Measurements from ENCODE around the gene MST1. TPM values are rescaled to one million over a fixed set of nuclear protein-coding genes. Genes with fewer than 3 reads are reported as not detected.

The MST1 gene
- total RNA-seq, 1 experiment from 2014 or later: 19.8 TPM

DNA sequence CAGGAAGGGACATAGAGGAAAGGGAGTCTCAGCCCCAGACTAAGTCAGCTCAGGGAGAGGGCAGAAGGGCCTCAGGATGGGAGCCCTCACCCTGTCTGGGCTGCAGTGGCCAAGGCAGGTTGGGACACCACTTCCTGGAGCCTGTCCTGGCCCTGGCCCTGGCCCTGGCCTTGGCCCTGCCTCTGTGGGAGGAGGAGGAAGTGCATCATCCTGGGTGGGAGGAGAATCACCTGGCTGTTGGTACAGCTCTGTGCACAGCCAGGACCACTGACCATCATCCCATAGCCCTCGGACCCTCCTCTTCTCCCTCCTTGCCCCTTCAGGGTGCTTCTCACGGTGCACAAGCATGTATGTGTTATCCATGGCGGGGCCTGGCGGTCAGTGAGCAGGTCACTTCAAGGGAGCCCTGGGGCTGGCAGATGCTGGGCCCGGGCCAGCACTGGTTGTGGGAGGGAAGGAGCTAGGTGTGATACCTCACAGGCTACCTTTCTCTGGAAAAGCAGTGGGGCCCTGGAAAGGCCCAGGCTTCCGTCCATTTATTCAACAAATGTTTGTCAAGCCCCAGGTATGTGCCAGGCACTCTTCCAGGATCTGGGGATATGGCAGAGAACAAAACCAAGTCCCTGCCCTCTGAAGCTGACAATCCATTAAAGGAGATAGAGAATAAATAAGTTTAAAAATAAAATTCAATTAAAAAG, 23.3 kb downstream of the MST1 start:
- Histone ChIP-seq H3K4me3 (ENCODE audit: low read length) (no peak overlapping the region), H2AFZ (ENCODE audit: low read length) (no peak overlapping the region), H3K9ac (ENCODE audit: low read length) (no peak overlapping the region), H3K4me2 (ENCODE audit: low read depth, low read length, poor library complexity, severe bottlenecking) (no peak overlapping the region), H3K4me1 (ENCODE audit: low read length) (no peaks in the 10 kb centered on the region), H3K27ac (ENCODE audit: low read length) (no peak overlapping the region), H3K27me3 (ENCODE audit: low read length) (no peaks in the 10 kb centered on the region), H3K9me2 (replicated peaks; ENCODE audit: insufficient read depth, low read length) (no peaks in the 10 kb centered on the region), H3K79me2 (ENCODE audit: low read length) (no peaks in the 10 kb centered on the region), H3K36me3 (ENCODE audit: insufficient read depth, low read length) (no peaks in the 10 kb centered on the region), H4K20me1 (ENCODE audit: insufficient read depth, low read depth, low read length) (no peaks in the 10 kb centered on the region; the same call in 1 of the 2 replicates), H3K9me3 (ENCODE audit: low read length) (no peaks in the 10 kb centered on the region)
- no peak for DNase-seq

DNA sequence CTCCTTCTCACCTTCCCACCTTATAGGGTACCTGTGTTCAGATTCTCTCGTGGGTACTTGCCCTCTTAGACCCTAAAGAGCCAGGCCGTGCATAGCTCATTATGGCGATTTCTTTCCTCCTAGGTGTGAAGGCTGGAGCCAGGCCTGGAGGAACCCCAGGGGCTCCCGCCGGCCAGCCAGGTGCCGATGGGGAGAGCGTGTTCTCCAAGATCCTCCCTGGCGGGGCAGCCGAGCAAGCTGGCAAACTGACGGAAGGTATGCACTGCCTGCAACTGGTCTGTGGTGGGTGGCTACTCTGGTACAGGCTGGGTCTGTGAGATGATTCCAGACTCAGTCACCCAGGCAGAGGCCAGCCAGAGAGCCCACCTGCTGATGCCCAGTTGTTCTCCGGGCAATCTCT, 25.0 kb downstream of the MST1 start:
- Histone ChIP-seq H3K79me2 (ENCODE audit: low read length) (no peaks in the 10 kb centered on the region), H2AFZ (ENCODE audit: low read length) (no peak overlapping the region), H3K9me3 (ENCODE audit: low read length) (no peaks in the 10 kb centered on the region), H3K4me3 (ENCODE audit: low read length) (no peak overlapping the region), H3K9ac (ENCODE audit: low read length) (no peak overlapping the region), H3K4me2 (ENCODE audit: low read depth, low read length, poor library complexity, severe bottlenecking) (no peak overlapping the region), H3K27ac (ENCODE audit: low read length) (no peak overlapping the region), H3K27me3 (ENCODE audit: low read length) (no peaks in the 10 kb centered on the region), H3K9me2 (replicated peaks; ENCODE audit: insufficient read depth, low read length) (no peaks in the 10 kb centered on the region), H3K4me1 (ENCODE audit: low read length) (no peaks in the 10 kb centered on the region), H4K20me1 (ENCODE audit: insufficient read depth, low read depth, low read length) (no peaks in the 10 kb centered on the region), H3K36me3 (ENCODE audit: insufficient read depth, low read length) (no peaks in the 10 kb centered on the region)
- DNase-seq: no peak

DNA sequence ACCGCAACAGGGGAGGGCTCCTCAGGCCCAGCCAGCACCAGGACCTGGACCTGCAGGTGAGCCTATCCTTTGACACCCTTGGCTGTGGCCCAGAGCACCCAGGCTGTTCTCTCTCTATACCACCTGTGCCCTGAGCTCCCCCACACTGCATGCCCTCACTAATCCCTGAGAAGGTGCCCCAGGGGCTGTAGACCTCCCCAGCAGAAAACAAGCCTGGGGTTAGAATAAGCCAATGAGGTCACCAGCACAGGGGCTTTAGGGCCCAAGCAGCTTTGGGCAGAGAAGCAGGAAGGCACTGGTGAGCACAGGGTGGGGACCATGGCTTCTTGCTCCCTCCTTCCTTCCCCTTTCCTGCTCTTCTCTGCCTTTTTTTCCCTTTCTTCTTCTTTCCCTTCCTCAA, 25.4 kb downstream of the MST1 start:
- H3K36me3 ChIP-seq (ENCODE audit: insufficient read depth, low read length): no peaks in the 10 kb centered on the region
- no peaks in the 10 kb centered on the region for H3K27me3 ChIP-seq (ENCODE audit: low read length)
- H3K9ac ChIP-seq (ENCODE audit: low read length): no peak overlapping the region
- no peaks in the 10 kb centered on the region for H3K4me1 ChIP-seq (ENCODE audit: low read length)
- H3K27ac ChIP-seq (ENCODE audit: low read length): no peak overlapping the region
- no peaks in the 10 kb centered on the region for H3K9me3 ChIP-seq (ENCODE audit: low read length)
- no peak overlapping the region for H3K4me3 ChIP-seq (ENCODE audit: low read length)
- DNase-seq: no peak
- H4K20me1 ChIP-seq (ENCODE audit: insufficient read depth, low read depth, low read length): no peaks in the 10 kb centered on the region
- H3K79me2 ChIP-seq (ENCODE audit: low read length): no peaks in the 10 kb centered on the region
- no peak overlapping the region for H3K4me2 ChIP-seq (ENCODE audit: low read depth, low read length, poor library complexity, severe bottlenecking)
- H3K9me2 ChIP-seq (replicated peaks; ENCODE audit: insufficient read depth, low read length): no peaks in the 10 kb centered on the region
- no peak overlapping the region for H2AFZ ChIP-seq (ENCODE audit: low read length)

DNA sequence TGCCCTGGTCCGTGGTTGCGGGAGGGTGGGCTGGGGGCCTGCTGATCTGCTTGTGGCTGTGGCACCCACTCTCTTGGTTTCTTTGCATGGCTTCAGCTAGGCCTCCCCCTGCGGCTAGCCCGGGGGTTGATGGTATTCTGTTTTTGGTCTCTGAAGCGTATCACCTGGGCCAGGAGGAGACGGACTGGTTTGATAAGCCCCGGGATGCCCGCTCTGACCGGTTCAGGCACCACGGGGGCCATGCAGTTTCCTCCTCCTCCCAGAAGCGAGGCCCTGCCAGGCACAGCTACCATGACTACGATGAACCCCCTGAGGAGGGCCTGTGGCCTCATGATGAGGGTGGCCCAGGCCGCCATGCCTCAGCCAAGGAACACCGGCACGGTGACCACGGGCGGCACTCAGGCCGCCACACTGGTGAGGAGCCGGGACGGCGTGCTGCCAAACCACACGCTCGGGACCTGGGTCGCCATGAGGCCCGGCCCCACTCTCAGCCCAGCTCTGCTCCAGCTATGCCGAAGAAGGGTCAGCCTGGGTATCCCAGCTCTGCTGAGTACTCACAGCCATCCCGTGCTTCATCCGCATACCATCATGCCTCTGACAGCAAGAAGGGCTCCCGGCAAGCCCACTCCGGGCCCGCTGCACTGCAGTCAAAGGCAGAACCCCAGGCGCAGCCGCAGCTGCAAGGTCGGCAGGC, 26.4 kb downstream of the MST1 start:
- H3K36me3 ChIP-seq (ENCODE audit: insufficient read depth, low read length): no peaks in the 10 kb centered on the region
- no peak overlapping the region for H3K4me3 ChIP-seq (ENCODE audit: low read length)
- H3K79me2 ChIP-seq (ENCODE audit: low read length): no peaks in the 10 kb centered on the region
- no peak overlapping the region for H3K27ac ChIP-seq (ENCODE audit: low read length)
- H3K9ac ChIP-seq (ENCODE audit: low read length): no peak overlapping the region
- no peaks in the 10 kb centered on the region for H3K9me2 ChIP-seq (replicated peaks; ENCODE audit: insufficient read depth, low read length)
- H3K9me3 ChIP-seq (ENCODE audit: low read length): no peaks in the 10 kb centered on the region
- H3K27me3 ChIP-seq (ENCODE audit: low read length): no peaks in the 10 kb centered on the region
- H4K20me1 ChIP-seq (ENCODE audit: insufficient read depth, low read depth, low read length): no peaks in the 10 kb centered on the region
- DNase-seq: no peak
- no peak overlapping the region for H2AFZ ChIP-seq (ENCODE audit: low read length)
- H3K4me2 ChIP-seq (ENCODE audit: low read depth, low read length, poor library complexity, severe bottlenecking): no peak overlapping the region
- H3K4me1 ChIP-seq (ENCODE audit: low read length): no peaks in the 10 kb centered on the region

DNA sequence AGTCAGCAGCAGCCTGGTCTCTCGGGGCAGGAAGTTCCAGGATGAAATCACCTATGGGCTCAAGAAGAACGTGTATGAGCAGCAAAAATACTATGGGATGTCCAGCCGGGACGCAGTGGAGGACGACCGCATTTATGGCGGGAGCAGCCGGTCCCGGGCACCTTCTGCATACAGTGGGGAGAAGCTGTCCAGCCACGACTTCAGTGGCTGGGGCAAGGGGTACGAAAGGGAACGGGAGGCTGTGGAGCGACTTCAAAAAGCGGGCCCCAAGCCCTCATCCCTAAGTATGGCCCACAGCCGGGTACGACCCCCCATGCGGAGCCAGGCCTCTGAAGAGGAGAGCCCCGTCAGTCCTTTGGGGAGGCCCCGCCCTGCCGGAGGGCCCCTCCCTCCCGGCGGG, 27.3 kb downstream of the MST1 start:
- H3K9me2 ChIP-seq (replicated peaks; ENCODE audit: insufficient read depth, low read length): no peaks in the 10 kb centered on the region
- DNase-seq: no peak
- no peak overlapping the region for H3K9ac ChIP-seq (ENCODE audit: low read length)
- no peak overlapping the region for H3K4me3 ChIP-seq (ENCODE audit: low read length)
- H3K9me3 ChIP-seq (ENCODE audit: low read length): no peaks in the 10 kb centered on the region
- no peaks in the 10 kb centered on the region for H3K27me3 ChIP-seq (ENCODE audit: low read length)
- no peaks in the 10 kb centered on the region for H3K79me2 ChIP-seq (ENCODE audit: low read length)
- no peaks in the 10 kb centered on the region for H4K20me1 ChIP-seq (ENCODE audit: insufficient read depth, low read depth, low read length)
- no peak overlapping the region for H3K27ac ChIP-seq (ENCODE audit: low read length)
- H3K4me2 ChIP-seq (ENCODE audit: low read depth, low read length, poor library complexity, severe bottlenecking): no peak overlapping the region
- H2AFZ ChIP-seq (ENCODE audit: low read length): no peak overlapping the region
- no peaks in the 10 kb centered on the region for H3K4me1 ChIP-seq (ENCODE audit: low read length)
- H3K36me3 ChIP-seq (ENCODE audit: insufficient read depth, low read length): no peaks in the 10 kb centered on the region

DNA sequence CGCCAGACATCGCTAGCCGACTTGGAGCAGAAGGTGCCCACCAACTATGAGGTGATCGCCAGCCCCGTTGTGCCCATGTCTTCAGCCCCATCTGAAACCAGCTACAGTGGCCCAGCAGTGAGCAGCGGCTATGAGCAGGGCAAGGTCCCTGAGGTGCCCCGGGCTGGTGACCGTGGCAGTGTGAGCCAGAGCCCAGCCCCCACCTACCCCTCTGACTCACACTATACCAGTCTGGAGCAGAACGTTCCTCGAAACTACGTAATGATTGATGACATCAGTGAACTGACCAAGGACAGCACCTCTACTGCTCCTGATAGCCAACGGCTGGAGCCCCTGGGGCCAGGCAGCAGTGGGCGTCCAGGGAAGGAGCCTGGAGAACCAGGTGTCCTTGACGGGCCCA, 28.0 kb downstream of the MST1 start:
- Histone ChIP-seq H3K36me3 (ENCODE audit: insufficient read depth, low read length) (no peaks in the 10 kb centered on the region), H4K20me1 (ENCODE audit: insufficient read depth, low read depth, low read length) (no peaks in the 10 kb centered on the region), H3K9ac (ENCODE audit: low read length) (no peak overlapping the region), H3K9me2 (replicated peaks; ENCODE audit: insufficient read depth, low read length) (no peaks in the 10 kb centered on the region), H3K27me3 (ENCODE audit: low read length) (no peaks in the 10 kb centered on the region), H3K79me2 (ENCODE audit: low read length) (no peaks in the 10 kb centered on the region), H3K4me1 (ENCODE audit: low read length) (no peaks in the 10 kb centered on the region), H3K27ac (ENCODE audit: low read length) (no peak overlapping the region), H3K4me3 (ENCODE audit: low read length) (no peak overlapping the region), H3K9me3 (ENCODE audit: low read length) (no peaks in the 10 kb centered on the region), H2AFZ (ENCODE audit: low read length) (no peak overlapping the region), H3K4me2 (ENCODE audit: low read depth, low read length, poor library complexity, severe bottlenecking) (no peak overlapping the region)
- DNase-seq: no peak

DNA sequence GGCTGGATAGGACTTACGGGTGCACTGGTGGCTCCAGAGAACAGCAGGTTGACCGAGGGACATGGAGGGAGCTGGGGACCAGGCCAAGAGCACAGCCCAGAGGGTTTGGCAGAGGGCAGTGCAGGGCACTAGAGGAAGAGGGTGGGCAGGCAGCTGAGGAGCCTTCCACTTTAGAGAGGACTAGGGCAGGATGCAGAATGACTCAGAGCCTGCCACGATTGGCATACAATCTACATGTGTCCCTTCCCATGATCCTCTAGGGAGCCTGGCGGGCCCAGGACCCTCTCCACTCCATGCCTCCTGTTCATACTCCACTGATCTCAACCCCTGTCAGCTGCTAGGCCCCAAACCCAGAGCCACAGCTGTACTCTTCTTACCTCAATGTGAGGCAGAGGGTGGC, 29.5 kb downstream of the MST1 start:
- Histone ChIP-seq H3K27me3 (ENCODE audit: low read length) (no peaks in the 10 kb centered on the region), H3K36me3 (ENCODE audit: insufficient read depth, low read length) (no peaks in the 10 kb centered on the region), H2AFZ (ENCODE audit: low read length) (no peak overlapping the region), H3K27ac (ENCODE audit: low read length) (no peak overlapping the region), H3K9ac (ENCODE audit: low read length) (no peak overlapping the region), H3K9me3 (ENCODE audit: low read length) (no peaks in the 10 kb centered on the region), H3K4me3 (ENCODE audit: low read length) (no peak overlapping the region), H3K4me1 (ENCODE audit: low read length) (no peaks in the 10 kb centered on the region), H3K79me2 (ENCODE audit: low read length) (no peaks in the 10 kb centered on the region), H3K4me2 (ENCODE audit: low read depth, low read length, poor library complexity, severe bottlenecking) (no peak overlapping the region), H3K9me2 (replicated peaks; ENCODE audit: insufficient read depth, low read length) (no peaks in the 10 kb centered on the region), H4K20me1 (ENCODE audit: insufficient read depth, low read depth, low read length) (no peaks in the 10 kb centered on the region)
- DNase-seq: no peak

DNA sequence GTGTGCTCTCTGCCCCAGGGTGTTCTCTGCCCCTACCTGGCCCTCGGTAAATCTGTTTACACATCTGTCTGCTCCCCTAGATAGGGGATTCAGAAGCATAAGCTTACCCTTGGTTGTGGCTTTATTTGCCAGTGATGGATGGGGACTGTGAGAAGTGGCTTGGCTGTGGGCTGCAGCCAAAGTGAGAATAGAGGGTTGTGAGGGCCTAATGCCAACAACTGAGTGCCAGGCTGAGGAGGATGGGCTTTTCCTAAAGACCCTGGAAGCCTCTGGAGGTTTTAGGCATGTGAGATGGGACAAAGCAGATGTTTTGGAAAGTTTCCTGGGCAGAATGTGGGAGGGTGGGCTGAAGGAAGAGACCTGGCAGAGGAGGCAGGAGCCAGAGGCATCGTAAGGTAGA, 30.6 kb downstream of the MST1 start:
- no peak overlapping the region for H3K27ac ChIP-seq (ENCODE audit: low read length)
- no peaks in the 10 kb centered on the region for H3K27me3 ChIP-seq (ENCODE audit: low read length)
- H4K20me1 ChIP-seq (ENCODE audit: insufficient read depth, low read depth, low read length): no peaks in the 10 kb centered on the region
- no peak overlapping the region for H3K4me2 ChIP-seq (ENCODE audit: low read depth, low read length, poor library complexity, severe bottlenecking)
- no peaks in the 10 kb centered on the region for H3K4me1 ChIP-seq (ENCODE audit: low read length)
- H2AFZ ChIP-seq (ENCODE audit: low read length): no peak overlapping the region
- H3K36me3 ChIP-seq (ENCODE audit: insufficient read depth, low read length): no peaks in the 10 kb centered on the region
- no peak overlapping the region for H3K4me3 ChIP-seq (ENCODE audit: low read length)
- H3K9me3 ChIP-seq (ENCODE audit: low read length): no peaks in the 10 kb centered on the region
- H3K9ac ChIP-seq (ENCODE audit: low read length): no peak overlapping the region
- DNase-seq: no peak
- H3K79me2 ChIP-seq (ENCODE audit: low read length): no peaks in the 10 kb centered on the region
- no peaks in the 10 kb centered on the region for H3K9me2 ChIP-seq (replicated peaks; ENCODE audit: insufficient read depth, low read length)
